SK-N-SH (cell line): ENCODE measurements around the gene H1-8. TPM values are rescaled to one million over a fixed set of nuclear protein-coding genes. Genes with fewer than 3 reads are reported as not detected.
A peak's percentile ranks its signal among the peaks of the same experiment; 100 is the strongest.

Experiments used
- CTCF ChIA-PET: fragments of 300-600, 350-600 bp; formaldehyde crosslinking; extraction: SDS; loops from one replicate; lab custom pipeline; 2021; lab: Yijun Ruan, JAX
- POLR2A ChIA-PET: fragments of 350-600 bp; sonication (Branson Sonifier 250); formaldehyde crosslinking; extraction: SDS; loops from one replicate; lab custom pipeline; 2020; ENCODE audit warnings: antibody characterized with exemption, inconsistent platforms; lab: Yijun Ruan, JAX
- DNase-seq: peaks from one replicate; pipeline ENCODE4 v3.0.0; 2012
- H2AFZ ChIP-seq: fragments of 200-600 bp; sonication (generic); 2 replicates; pipeline ENCODE4 v1.8.1; 2016; ENCODE audit warnings: antibody characterized with exemption, mild to moderate bottlenecking, low read depth
- H3F3A ChIP-seq: fragments of 200-600 bp; sonication (generic); replicated peaks from 2 replicates; pipeline ENCODE3; 2016; ENCODE audit warnings: antibody characterized with exemption, mild to moderate bottlenecking; ENCODE audit not compliant: insufficient read depth
- H3K27ac ChIP-seq, 2 experiments: fragments of 200-500 bp in 1 of 2; fragments of 200-600 bp in 1 of 2; sonication (Bioruptor generic) in 1 of 2; sonication (generic), shearing (Covaris generic) in 1 of 2; 2 replicates each; pipeline versions ENCODE4 v1.5.1 to v1.6.1; 2014 to 2016; ENCODE audit warnings: low read depth in 2 of 2, inconsistent platforms in 1 of 2, low read length in 1 of 2, mild to moderate bottlenecking in 1 of 2, mixed read lengths in 1 of 2
- H3K27me3 ChIP-seq: fragments of 200-600 bp; sonication (generic), shearing (Covaris generic); 2 replicates; pipeline ENCODE4 v1.6.1; 2016; ENCODE audit warnings: mixed run types; ENCODE audit not compliant: insufficient read depth
- H3K36me3 ChIP-seq, 2 experiments: fragments of 200-500 bp in 1 of 2; fragments of 200-600 bp in 1 of 2; sonication (Bioruptor generic) in 1 of 2; sonication (generic) in 1 of 2; replicated peaks in 1 of 2; 2 replicates each; pipeline versions ENCODE3 to v1.5.1; 2014 to 2016; ENCODE audit warnings: low read length in 1 of 2, mild to moderate bottlenecking in 1 of 2; ENCODE audit not compliant: insufficient read depth in 2 of 2, control insufficient read depth in 1 of 2
- H3K4me1 ChIP-seq, 2 experiments: fragments of 200-500 bp in 1 of 2; fragments of 200-600 bp in 1 of 2; sonication (Bioruptor generic) in 1 of 2; sonication (generic), shearing (Covaris generic) in 1 of 2; 2 replicates each; pipeline versions ENCODE4 v1.5.1 to v1.6.1; 2014 to 2016; ENCODE audit warnings: low read depth in 1 of 2, low read length in 1 of 2, mixed run types in 1 of 2; ENCODE audit not compliant: insufficient read depth in 2 of 2, control insufficient read depth in 1 of 2
- H3K4me2 ChIP-seq: fragments of 200-600 bp; sonication (generic), shearing (Covaris generic); 2 replicates; pipeline ENCODE4 v1.6.1; 2017; ENCODE audit warnings: mixed run types
- H3K4me3 ChIP-seq, 2 experiments: fragments of 200-500 bp in 1 of 2; fragments of 200-600 bp in 1 of 2; sonication (Bioruptor generic) in 1 of 2; sonication (generic), shearing (Covaris generic) in 1 of 2; 2 replicates each; pipeline versions ENCODE4 v1.5.1 to v1.8.1; 2014 to 2016; ENCODE audit warnings: low read depth in 2 of 2, inconsistent platforms in 1 of 2, low read length in 1 of 2, mild to moderate bottlenecking in 1 of 2, mixed read lengths in 1 of 2, moderate library complexity in 1 of 2
- H3K79me2 ChIP-seq: fragments of 200-600 bp; sonication (generic); 2 replicates; pipeline ENCODE4 v1.8.1; 2017; ENCODE audit warnings: mild to moderate bottlenecking; ENCODE audit not compliant: insufficient read depth
- H3K9ac ChIP-seq: fragments of 200-600 bp; sonication (generic); 2 replicates; pipeline ENCODE4 v1.6.1; 2017; ENCODE audit warnings: mixed run types
- H3K9me2 ChIP-seq: fragments of 200-600 bp; sonication (generic); 2 replicates; pipeline ENCODE4 v1.6.1; 2017; ENCODE audit warnings: mixed run types
- H3K9me3 ChIP-seq: fragments of 200-600 bp; sonication (generic); 2 replicates; pipeline ENCODE4 v1.6.1; 2017; ENCODE audit warnings: mixed run types, mild to moderate bottlenecking, moderate library complexity
- H4K20me1 ChIP-seq: fragments of 200-600 bp; sonication (generic); 2 replicates; pipeline ENCODE4 v1.6.1; 2017; ENCODE audit warnings: mild to moderate bottlenecking, mixed run types; ENCODE audit not compliant: insufficient read depth
- EP300 ChIP-seq, 2 experiments: IDR thresholded peaks; 2 replicates each; pipeline versions ENCODE4 v1.4.0 to v1.6.1; 2012; ENCODE audit warnings: borderline replicate concordance in 1 of 2, low read depth in 1 of 2, low read length in 1 of 2
- FOSL2 ChIP-seq: IDR thresholded peaks from 2 replicates; pipeline ENCODE4 v1.4.0; 2012; ENCODE audit warnings: low read depth, mild to moderate bottlenecking, moderate library complexity, borderline replicate concordance
- FOXJ3 ChIP-seq: sonication (generic); formaldehyde crosslinking; IDR thresholded peaks from 2 replicates; pipeline ENCODE4 v1.5.1; 2020; ENCODE audit warnings: mild to moderate bottlenecking, missing genetic modification reagents
- FOXM1 ChIP-seq: IDR thresholded peaks from 2 replicates; pipeline ENCODE4 v1.4.0; 2012; ENCODE audit warnings: low read depth, mild to moderate bottlenecking
- GABPA ChIP-seq: IDR thresholded peaks from 2 replicates; pipeline ENCODE4 v1.4.0; 2012; ENCODE audit warnings: low read depth, mild to moderate bottlenecking
- JUND ChIP-seq: IDR thresholded peaks from 2 replicates; pipeline ENCODE4 v1.4.0; 2012
- MEF2A ChIP-seq: IDR thresholded peaks from 2 replicates; pipeline ENCODE4 v1.4.0; 2012; ENCODE audit warnings: low read depth, borderline replicate concordance
- NRF1 ChIP-seq: IDR thresholded peaks from 2 replicates; pipeline ENCODE4 v1.6.1; 2012; ENCODE audit warnings: low read depth, mild to moderate bottlenecking, low read length
- POLR2AphosphoS5 ChIP-seq: IDR thresholded peaks from 2 replicates; pipeline ENCODE4 v1.6.1; 2012; ENCODE audit warnings: low read depth, low read length
- RCOR1 ChIP-seq: fragments of 150-350 bp; IDR thresholded peaks from 2 replicates; pipeline ENCODE4 v1.6.1; 2017; ENCODE audit warnings: antibody characterized with exemption, low read length
- RXRA ChIP-seq: IDR thresholded peaks from 2 replicates; pipeline ENCODE4 v1.4.0; 2012; ENCODE audit warnings: low read depth, mild to moderate bottlenecking, borderline replicate concordance
- WGBS: methylation state at CpG from one replicate; pipeline ENCODE4 v1.1.6; 2017; ENCODE audit warnings: low lambda C conversion rate; 5-methylcytosine and 5-hydroxymethylcytosine counted together
- polyA plus RNA-seq, 3 experiments: library from polyadenylated mRNA; depleted of rRNA; stranded (reverse); fragments of >200 nt; gene quantifications; 2 replicates each; pipeline ENCODE4 v1.2.3, GENCODE V29; 2012
- TF ChIP-seq, protein P1 (sequence below): IDR thresholded peaks from 2 replicates; pipeline ENCODE4; 2012
- TF ChIP-seq, protein P2 (sequence below): fragments of 150-350 bp; IDR thresholded peaks from 2 replicates; pipeline ENCODE4 v1.6.1; 2016; ENCODE audit warnings: mild to moderate bottlenecking, low read depth, low read length
- TF ChIP-seq, protein P3 (sequence below): IDR thresholded peaks from 2 replicates; pipeline ENCODE4 v1.6.1; 2012; ENCODE audit warnings: mild to moderate bottlenecking, low read depth, low read length, moderate library complexity
- TF ChIP-seq, protein P4 (sequence below): IDR thresholded peaks from 2 replicates; pipeline ENCODE4 v1.4.0; 2012; ENCODE audit warnings: low read depth

Gene H1-8
- polyA plus RNA-seq, 1 of the 3 experiments (the other 2 are of a cell fraction) = not detected

DNA sequence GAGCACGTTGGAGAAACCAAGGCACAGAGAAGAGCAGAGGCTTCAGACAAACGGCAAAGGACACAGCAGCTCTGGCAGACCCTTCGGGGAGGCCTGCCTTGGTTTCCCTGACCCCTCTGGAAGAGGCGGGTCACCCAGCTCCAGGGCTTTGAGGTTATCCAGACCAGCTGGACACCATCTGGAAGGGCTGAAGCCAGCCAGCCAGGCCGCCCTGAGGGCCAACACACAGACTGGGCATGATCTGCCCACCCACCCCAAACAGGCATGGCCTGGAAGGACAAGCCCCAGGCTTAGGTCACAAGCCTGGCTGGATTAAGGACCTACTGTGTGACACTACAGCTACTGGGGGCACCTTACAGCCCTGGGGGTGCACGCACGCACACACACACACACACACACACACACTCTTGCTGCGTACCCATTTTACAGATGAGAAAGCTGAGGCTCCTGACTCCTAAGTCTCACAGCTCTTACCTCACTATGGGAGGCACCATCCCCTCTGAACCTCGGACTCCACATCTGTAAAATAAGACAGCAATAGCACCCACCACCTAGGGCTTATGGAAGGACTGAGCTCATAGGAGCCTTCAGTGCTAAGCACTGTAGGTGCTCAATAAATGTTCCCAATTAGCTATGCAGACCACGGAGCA lies 52.7 kb downstream of the H1-8 start:
- WGBS = 91% methylated on average over 6 of the region's 10 CpGs
- CTCF ChIA-PET = interaction anchor here (1.0 to 2.1 kb wide), 3 partner anchors 34 to 105 kb away, joined by 3 to 7 read pairs (median 3); no protein-coding TSS in a partner anchor

DNA sequence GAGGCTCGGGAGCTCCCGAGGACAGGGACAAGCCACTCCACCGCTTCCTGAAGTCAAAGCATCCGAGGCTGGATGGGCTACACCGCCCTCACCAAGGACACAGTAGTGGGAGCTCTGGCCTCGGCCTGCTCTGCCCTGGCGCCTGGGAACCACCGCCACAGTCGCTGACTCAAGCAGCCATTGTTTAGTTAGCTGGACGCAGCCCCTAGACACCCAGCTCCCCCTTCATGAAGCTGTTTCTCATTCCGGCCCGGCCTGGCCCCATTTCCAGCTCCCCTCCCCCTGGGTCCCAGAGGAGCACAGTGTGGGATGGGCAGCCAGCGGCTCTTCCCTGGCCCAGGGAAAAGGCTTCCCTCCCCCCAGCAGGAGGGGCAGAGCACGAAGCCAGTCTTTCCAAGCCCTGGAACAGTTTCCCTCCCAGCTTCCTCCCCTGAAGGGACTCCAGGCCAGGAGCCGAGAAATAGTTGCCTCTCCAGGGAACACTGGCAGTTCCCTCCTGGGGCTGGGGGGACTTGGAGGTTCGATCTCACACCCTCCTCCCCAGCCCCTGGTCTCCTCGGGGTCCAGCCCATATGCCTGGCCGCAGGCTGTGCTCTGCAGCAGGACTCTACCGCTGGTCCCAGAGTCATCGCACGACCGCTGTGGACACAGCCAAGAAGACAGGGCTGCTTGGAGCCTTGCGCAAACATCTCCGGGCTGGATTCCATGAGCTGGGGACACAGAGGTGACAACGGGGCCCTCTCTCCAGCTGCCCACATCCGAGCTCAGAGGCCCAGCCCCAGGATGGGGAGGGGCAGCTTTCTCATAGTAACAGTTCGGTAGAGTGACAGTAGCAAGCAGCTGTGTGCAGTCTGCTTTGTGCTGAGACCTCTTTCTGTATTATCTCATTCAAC lies 53.5 kb downstream of the H1-8 start:
- Histone ChIP-seq H2AFZ (peak overlapping the region; percentile 78), H3K36me3 (no peaks in the 10 kb centered on the region), H4K20me1 (no peaks in the 10 kb centered on the region), H3K9ac (peak overlapping the region; percentile 34; the same call in 1 of the 2 replicates), H3K27me3 (no peaks in the 10 kb centered on the region), H3F3A (peaks cover 3% of the 10 kb centered on the region), H3K27ac (peak overlapping the region in 1 of 2 experiments; percentile 75; a peak in 2 of 4 replicates), H3K79me2 (peaks cover 25% of the 10 kb centered on the region), H3K4me2 (peak overlapping the region; percentile 70; the same call in 1 of the 2 replicates), H3K9me2 (no peaks in the 10 kb centered on the region), H3K9me3 (no peaks in the 10 kb centered on the region), H3K4me1 (peaks cover 2 to 19% of the 10 kb centered on the region in 2 experiments; a peak in 3 of 4 replicates), H3K4me3 (no peak overlapping the region)
- DNase-seq = peak; percentile 64
- 54% methylated on average over 11 of the region's 27 CpGs for WGBS
- ChIA-PET CTCF (interaction anchor here (1.0 to 1.3 kb wide), 3 partner anchors 32 to 90 kb away, joined by 3 read pairs; no protein-coding TSS in a partner anchor), POLR2A (interaction anchor here (1.0 kb wide), 1 partner anchor 35 kb away, joined by 3 read pairs; no protein-coding TSS in a partner anchor)
- TF ChIP-seq, protein P1, sequence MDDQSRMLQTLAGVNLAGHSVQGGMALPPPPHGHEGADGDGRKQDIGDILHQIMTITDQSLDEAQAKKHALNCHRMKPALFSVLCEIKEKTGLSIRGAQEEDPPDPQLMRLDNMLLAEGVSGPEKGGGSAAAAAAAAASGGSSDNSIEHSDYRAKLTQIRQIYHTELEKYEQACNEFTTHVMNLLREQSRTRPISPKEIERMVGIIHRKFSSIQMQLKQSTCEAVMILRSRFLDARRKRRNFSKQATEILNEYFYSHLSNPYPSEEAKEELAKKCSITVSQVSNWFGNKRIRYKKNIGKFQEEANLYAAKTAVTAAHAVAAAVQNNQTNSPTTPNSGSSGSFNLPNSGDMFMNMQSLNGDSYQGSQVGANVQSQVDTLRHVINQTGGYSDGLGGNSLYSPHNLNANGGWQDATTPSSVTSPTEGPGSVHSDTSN = no peak
- TF ChIP-seq FOXJ3 (CRISPR knock-in tag) (no peak), FOXM1 (no peak), JUND (no peak), FOSL2 (no peak), RCOR1 (no peak), POLR2AphosphoS5 (no peak), MEF2A (no peak)
- TF ChIP-seq, protein P2, sequence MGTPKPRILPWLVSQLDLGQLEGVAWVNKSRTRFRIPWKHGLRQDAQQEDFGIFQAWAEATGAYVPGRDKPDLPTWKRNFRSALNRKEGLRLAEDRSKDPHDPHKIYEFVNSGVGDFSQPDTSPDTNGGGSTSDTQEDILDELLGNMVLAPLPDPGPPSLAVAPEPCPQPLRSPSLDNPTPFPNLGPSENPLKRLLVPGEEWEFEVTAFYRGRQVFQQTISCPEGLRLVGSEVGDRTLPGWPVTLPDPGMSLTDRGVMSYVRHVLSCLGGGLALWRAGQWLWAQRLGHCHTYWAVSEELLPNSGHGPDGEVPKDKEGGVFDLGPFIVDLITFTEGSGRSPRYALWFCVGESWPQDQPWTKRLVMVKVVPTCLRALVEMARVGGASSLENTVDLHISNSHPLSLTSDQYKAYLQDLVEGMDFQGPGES = no peak

More for the DNA sequence above, 52.7 kb downstream of the H1-8 start:
- Histone ChIP-seq H3K9me2 (no peaks in the 10 kb centered on the region), H3K27ac (peak overlapping the region in 1 of 2 experiments; percentile 75; a peak in 1 of 4 replicates), H3K4me1 (peaks cover 2 to 19% of the 10 kb centered on the region in 2 experiments; a peak in 3 of 4 replicates), H3K9ac (peak overlapping the region; percentile 34; the same call in 1 of the 2 replicates), H3K9me3 (no peaks in the 10 kb centered on the region), H4K20me1 (no peaks in the 10 kb centered on the region), H3K4me3 (no peak overlapping the region), H3K36me3 (no peaks in the 10 kb centered on the region), H3K4me2 (peak overlapping the region; percentile 70; the same call in 1 of the 2 replicates), H2AFZ (0 out of 2 replicates have a peak overlapping the region, but pooled peaks have one; percentile 78), H3F3A (peaks cover 3% of the 10 kb centered on the region), H3K79me2 (peaks cover 20% of the 10 kb centered on the region), H3K27me3 (no peaks in the 10 kb centered on the region)
- POLR2A ChIA-PET = interaction anchor here (1.0 kb wide), 1 partner anchor 35 kb away, joined by 3 read pairs; no protein-coding TSS in a partner anchor
- TF ChIP-seq, protein P3, sequence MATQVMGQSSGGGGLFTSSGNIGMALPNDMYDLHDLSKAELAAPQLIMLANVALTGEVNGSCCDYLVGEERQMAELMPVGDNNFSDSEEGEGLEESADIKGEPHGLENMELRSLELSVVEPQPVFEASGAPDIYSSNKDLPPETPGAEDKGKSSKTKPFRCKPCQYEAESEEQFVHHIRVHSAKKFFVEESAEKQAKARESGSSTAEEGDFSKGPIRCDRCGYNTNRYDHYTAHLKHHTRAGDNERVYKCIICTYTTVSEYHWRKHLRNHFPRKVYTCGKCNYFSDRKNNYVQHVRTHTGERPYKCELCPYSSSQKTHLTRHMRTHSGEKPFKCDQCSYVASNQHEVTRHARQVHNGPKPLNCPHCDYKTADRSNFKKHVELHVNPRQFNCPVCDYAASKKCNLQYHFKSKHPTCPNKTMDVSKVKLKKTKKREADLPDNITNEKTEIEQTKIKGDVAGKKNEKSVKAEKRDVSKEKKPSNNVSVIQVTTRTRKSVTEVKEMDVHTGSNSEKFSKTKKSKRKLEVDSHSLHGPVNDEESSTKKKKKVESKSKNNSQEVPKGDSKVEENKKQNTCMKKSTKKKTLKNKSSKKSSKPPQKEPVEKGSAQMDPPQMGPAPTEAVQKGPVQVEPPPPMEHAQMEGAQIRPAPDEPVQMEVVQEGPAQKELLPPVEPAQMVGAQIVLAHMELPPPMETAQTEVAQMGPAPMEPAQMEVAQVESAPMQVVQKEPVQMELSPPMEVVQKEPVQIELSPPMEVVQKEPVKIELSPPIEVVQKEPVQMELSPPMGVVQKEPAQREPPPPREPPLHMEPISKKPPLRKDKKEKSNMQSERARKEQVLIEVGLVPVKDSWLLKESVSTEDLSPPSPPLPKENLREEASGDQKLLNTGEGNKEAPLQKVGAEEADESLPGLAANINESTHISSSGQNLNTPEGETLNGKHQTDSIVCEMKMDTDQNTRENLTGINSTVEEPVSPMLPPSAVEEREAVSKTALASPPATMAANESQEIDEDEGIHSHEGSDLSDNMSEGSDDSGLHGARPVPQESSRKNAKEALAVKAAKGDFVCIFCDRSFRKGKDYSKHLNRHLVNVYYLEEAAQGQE = no peak
- TF ChIP-seq, protein P4, sequence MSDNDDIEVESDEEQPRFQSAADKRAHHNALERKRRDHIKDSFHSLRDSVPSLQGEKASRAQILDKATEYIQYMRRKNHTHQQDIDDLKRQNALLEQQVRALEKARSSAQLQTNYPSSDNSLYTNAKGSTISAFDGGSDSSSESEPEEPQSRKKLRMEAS = no peak
- no peak for TF ChIP-seq EP300 (IDR thresholded peaks at IDR 0.05; ENCODE audit: borderline replicate concordance in 1 of 2, low read depth in 1 of 2, low read length in 1 of 2)
- no peak for TF ChIP-seq GABPA
- TF ChIP-seq RXRA = no peak
- no peak for TF ChIP-seq RCOR1
- TF ChIP-seq NRF1 = no peak
- DNase-seq = peak; percentile 68
